H1 (cell line): ENCODE measurements around the gene HLA-A. TPM values are rescaled to one million over a fixed set of nuclear protein-coding genes. Genes with fewer than 3 reads are reported as not detected.

Experiments used
- JUND ChIP-seq: IDR thresholded peaks from 2 replicates; pipeline ENCODE4 v1.6.1; 2011; ENCODE audit warnings: mild to moderate bottlenecking, improper control_type of control experiment, low read length
- RXRA ChIP-seq: IDR thresholded peaks from 2 replicates; pipeline ENCODE4 v1.6.1; 2011; ENCODE audit warnings: low read depth, mild to moderate bottlenecking, low read length, moderate library complexity; ENCODE audit not compliant: insufficient read depth
- polyA plus RNA-seq, 7 experiments: library from polyadenylated mRNA; depleted of rRNA in 3 of 7; stranded (reverse) in 5 of 7; unstranded in 2 of 7; fragments of >200 nt in 5 of 7; fragments of 200-250 nt in 2 of 7; gene quantifications; 1 replicate in 5 of 7; 2 replicates in 1 of 7; 4 replicates in 1 of 7; pipeline versions ENCODE4 v1.2.1 to v1.2.3, GENCODE V29; 2011 to 2013; ENCODE audit warnings: missing spikeins in 2 of 7, mixed read lengths in 2 of 7
- total RNA-seq: library from RNA; stranded (reverse); fragmentation: NEBNext Ultra II Directional; extraction: Animal tissue kit (Norgen Biotek cat#: 25700); gene quantifications from 2 replicates; pipeline ENCODE4 v1.2.1, GENCODE V29; 2021

The HLA-A gene
- total and polyA plus RNA-seq, 2 of the 8 experiments (the other 6 are each of a cell fraction or from before 2014, with no cell fraction given), result 221 to 474 TPM

GRCh38 chr6:29964518-29964886 is 22.2 kb downstream of the HLA-A start (continued):
- no peak for TF ChIP-seq RXRA
- TF ChIP-seq JUND, result no peak
